ENCODE results near the gene DCAF6.

GRCh38 chr1:168112673-168113305 is 176.3 kb downstream of the DCAF6 start:
- TF ChIP-seq ZNF274 (IDR thresholded peaks at IDR 0.05; ENCODE audit: low read depth, low read length) (no peak), YY1 (IDR thresholded peaks at IDR 0.05; ENCODE audit: insufficient read depth, insufficient read length) (no peak), SUZ12 (IDR thresholded peaks at IDR 0.05; ENCODE audit: extremely low read depth, insufficient read depth, insufficient read length) (no peak)
